ENCODE measurements around the gene TRIM72. TPM values are rescaled to one million over a fixed set of nuclear protein-coding genes. Genes with fewer than 3 reads are reported as not detected.
"Not testable (repeated sequence)": the region's sequence is repeated elsewhere in the genome, so short reads cannot be mapped to it uniquely, and the experiment has no call there.

The TRIM72 gene
- total RNA-seq, 3 donors from 2014 or later = 0.02 TPM; not detected in 2

DNA sequence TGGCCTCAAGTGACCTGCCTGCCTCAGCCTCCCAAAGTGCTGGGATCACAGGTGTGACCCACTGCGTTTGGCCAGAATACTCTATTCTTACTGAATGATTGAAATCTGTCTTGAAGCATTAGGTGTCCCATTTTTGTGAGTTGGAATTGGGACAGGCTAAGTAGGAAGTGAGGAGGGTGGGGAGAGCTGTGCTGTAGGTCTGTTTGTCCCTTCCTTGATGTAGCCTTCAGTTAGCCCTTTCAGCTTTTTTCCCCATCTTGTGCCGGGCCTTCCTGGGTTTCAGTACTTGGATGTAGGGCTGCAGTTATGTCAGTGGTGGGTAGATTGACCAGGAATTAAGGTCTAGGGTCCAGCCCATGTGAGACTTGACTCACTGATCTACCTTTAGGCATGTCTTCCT, 20.0 kb upstream of the TRIM72 start:
- ATAC-seq (no peak), DNase-seq (no peak)
- Histone ChIP-seq H3K4me1 (ENCODE audit: low read depth) (no peaks in the 10 kb centered on the region), H3K9me3 (no peaks in the 10 kb centered on the region), H3K36me3 (ENCODE audit: low read depth) (peaks cover 23% of the 10 kb centered on the region), H3K4me3 (no peak overlapping the region)
- intact Hi-C loops (cut with DNase I, micrococcal nuclease) = no loop called here
- TF ChIP-seq, protein P1, sequence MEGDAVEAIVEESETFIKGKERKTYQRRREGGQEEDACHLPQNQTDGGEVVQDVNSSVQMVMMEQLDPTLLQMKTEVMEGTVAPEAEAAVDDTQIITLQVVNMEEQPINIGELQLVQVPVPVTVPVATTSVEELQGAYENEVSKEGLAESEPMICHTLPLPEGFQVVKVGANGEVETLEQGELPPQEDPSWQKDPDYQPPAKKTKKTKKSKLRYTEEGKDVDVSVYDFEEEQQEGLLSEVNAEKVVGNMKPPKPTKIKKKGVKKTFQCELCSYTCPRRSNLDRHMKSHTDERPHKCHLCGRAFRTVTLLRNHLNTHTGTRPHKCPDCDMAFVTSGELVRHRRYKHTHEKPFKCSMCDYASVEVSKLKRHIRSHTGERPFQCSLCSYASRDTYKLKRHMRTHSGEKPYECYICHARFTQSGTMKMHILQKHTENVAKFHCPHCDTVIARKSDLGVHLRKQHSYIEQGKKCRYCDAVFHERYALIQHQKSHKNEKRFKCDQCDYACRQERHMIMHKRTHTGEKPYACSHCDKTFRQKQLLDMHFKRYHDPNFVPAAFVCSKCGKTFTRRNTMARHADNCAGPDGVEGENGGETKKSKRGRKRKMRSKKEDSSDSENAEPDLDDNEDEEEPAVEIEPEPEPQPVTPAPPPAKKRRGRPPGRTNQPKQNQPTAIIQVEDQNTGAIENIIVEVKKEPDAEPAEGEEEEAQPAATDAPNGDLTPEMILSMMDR (IDR thresholded peaks at IDR 0.05) = no peak

DNA sequence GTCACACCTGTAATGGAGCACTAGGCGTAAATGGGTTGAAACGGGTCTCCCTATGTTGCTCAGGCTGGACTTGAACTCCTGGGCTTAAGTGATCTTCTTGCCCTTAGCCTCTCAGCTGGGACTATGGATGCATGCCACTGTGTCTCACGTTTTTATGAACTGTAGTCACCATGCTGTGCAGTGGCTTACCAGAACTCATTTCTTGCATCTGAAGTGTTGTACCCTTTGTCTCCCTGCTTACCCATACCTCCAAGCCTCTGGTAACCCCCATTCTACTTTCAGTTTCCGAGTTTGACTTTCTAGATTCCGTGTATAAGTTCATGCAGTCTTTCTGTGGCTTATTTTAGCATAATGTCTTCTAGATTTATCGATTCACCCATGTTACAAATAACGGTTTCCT, 19.0 kb upstream of the TRIM72 start:
- Histone ChIP-seq H3K9me3 (no peaks in the 10 kb centered on the region), H3K36me3 (ENCODE audit: low read depth) (peaks cover 13% of the 10 kb centered on the region), H3K4me1 (ENCODE audit: low read depth) (peaks cover 1% of the 10 kb centered on the region), H3K4me3 (no peak overlapping the region)
- no peak for DNase-seq
- intact Hi-C loops (cut with DNase I, micrococcal nuclease) = no loop called here
- ATAC-seq = no peak
- TF ChIP-seq, protein P1 (IDR thresholded peaks at IDR 0.05) = no peak

GRCh38 chr16:31195861-31196260, 18.1 kb upstream of the TRIM72 start:
- ATAC-seq; H3K36me3 ChIP-seq (ENCODE audit: low read depth); H3K4me3 ChIP-seq; DNase-seq; H3K9me3 ChIP-seq; intact Hi-C loops (cut with DNase I, micrococcal nuclease): not testable (repeated sequence)
- peaks cover 11% of the 10 kb centered on the region for H3K4me1 ChIP-seq (ENCODE audit: low read depth)

DNA sequence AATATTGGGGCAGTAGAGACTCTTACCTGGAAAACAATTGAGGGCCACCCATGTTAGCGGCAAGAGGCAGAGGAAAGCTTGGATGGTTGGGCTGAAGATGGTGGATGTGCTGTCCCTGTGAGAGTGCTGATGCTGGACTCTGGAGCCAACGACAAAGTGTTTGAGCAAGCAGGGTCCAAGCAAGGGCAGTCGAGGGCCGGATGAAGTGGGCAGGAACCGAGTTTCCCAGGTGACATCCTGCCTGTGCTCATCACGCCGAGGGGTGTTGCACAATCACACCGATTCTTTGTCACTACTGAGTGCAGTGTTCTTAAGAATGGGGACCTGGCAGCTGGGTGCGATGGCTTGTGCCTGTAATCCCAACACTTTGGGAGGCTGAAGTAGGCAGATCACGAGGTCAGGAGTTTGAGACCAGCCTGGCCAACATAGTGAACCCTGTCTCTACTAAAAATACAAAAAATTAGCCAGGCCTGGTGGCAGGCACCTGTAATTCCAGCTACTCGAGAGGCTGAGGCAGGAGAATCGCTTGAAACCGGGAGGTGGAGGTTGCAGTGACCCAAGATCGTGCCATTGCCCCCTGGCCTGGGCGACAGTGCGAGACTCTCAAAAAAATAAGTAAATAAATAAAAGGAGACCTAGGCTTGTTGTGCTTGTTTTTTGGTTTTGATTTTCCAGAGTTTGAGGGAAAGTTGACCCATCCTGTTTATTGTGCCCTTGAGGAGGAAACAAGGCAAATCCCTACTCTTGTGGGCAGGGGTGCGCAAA, 17.4 kb upstream of the TRIM72 start:
- H3K4me3 ChIP-seq = no peak overlapping the region
- DNase-seq (no peak), ATAC-seq (no peak)
- peaks cover 3% of the 10 kb centered on the region for H3K36me3 ChIP-seq (ENCODE audit: low read depth)
- TF ChIP-seq, protein P1 (IDR thresholded peaks at IDR 0.05) = no peak
- H3K9me3 ChIP-seq = no peaks in the 10 kb centered on the region
- intact Hi-C loops (cut with DNase I, micrococcal nuclease) = no loop called here
- H3K4me1 ChIP-seq (ENCODE audit: low read depth) = peaks cover 17% of the 10 kb centered on the region

DNA sequence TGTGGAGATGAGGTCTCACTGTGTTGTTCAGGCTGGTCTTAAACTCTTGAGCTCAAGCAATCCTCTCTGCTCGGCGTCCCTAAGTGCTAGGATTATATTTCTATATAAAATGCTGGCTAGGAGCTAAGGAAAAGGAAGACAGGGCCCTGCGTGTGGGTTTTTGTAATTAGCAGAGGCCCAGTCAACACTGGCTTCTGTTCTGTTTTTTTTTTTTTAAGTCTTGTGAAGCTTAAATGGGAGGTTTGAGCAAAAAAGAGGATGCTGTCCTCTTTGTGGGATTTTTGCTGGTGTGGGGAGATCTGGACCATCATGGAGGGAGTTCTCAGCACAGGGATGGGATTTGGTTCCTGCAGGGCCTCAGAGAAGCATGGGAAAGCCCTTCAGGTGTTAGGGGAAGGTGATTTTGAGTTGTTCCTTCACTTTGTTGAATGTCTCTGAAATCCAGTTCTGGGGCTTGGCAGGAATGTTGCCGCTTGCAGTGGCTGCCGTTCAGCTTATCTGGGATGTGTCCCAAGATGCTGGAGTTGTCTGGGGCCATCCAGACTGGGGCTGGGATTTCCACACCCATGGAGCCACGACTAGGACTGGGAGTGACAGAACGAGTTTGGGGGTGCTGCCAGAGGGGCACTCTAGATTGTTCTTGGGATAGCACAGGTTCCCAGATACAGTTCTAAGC, 15.6 kb upstream of the TRIM72 start:
- intact Hi-C loops (cut with DNase I, micrococcal nuclease) = no loop called here
- Histone ChIP-seq H3K36me3 (ENCODE audit: low read depth) (no peaks in the 10 kb centered on the region), H3K4me3 (no peak overlapping the region), H3K9me3 (no peaks in the 10 kb centered on the region), H3K4me1 (ENCODE audit: low read depth) (peaks cover 22% of the 10 kb centered on the region)
- ATAC-seq = no peak
- TF ChIP-seq, protein P1 (IDR thresholded peaks at IDR 0.05) = no peak
- DNase-seq = no peak

DNA sequence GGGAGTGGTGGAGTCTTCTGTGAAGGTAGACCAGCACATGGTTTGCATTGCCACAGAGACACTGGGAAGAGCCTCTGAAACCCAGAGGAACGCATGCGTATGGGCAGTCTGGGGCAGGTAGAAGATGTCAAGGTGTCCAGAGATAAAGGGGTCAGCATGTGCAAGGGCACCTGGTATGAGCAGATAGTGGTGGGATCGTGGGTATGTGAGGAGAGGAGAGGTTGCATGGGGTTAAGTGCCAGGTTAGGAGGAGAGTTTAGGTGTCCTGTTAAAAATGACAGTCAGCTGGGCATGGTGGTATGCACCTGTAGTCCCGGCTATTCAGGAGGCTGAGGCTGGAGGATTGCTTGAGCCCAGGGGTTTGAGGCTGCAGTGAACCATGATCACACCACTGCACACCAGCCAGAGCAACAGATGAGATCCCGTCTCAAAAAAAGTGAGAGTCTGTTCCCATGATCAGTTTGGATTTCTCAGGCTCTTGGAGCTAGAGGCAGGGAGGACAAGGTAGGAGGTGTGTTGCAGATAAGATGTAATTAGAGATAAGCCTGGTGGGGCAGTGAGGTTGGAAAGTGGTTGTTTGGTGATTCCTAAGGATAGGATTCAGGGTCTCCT, 14.4 kb upstream of the TRIM72 start:
- intact Hi-C loops (cut with DNase I, micrococcal nuclease) = no loop called here
- Histone ChIP-seq H3K9me3 (no peaks in the 10 kb centered on the region), H3K4me3 (no peak overlapping the region), H3K4me1 (ENCODE audit: low read depth) (peaks cover 22% of the 10 kb centered on the region), H3K36me3 (ENCODE audit: low read depth) (no peaks in the 10 kb centered on the region)
- no peak for DNase-seq
- TF ChIP-seq, protein P1 (IDR thresholded peaks at IDR 0.05) = no peak
- no peak for ATAC-seq

DNA sequence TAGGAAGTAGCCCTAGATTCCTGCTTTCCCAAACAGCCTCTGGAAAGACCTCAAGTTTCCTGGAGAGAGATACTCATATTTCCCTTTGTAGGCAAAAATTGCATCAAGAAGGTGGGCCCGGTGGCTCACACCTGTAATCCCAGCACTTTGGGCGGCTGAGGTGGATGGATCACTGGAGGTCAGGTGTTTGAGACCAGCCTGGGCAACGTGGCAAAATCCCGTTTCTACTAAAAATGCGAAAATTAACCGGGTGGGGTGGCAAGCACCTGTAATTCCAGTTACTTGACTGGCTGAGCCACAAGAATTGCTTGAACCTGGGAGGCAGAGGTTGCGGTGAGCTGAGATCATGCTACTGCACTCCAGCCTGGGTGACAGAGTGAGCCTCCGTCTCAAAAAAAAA, 13.8 kb upstream of the TRIM72 start:
- H3K4me1 ChIP-seq (ENCODE audit: low read depth) = peaks cover 22% of the 10 kb centered on the region
- H3K4me3 ChIP-seq; ATAC-seq; DNase-seq; intact Hi-C loops (cut with DNase I, micrococcal nuclease); H3K9me3 ChIP-seq; H3K36me3 ChIP-seq (ENCODE audit: low read depth): not testable (repeated sequence)
